Esophagus muscularis mucosa (tissue), 4 donors: ENCODE measurements around the gene LCN1.

ENCODE experiments used
- EP300 ChIP-seq: sonication (generic); formaldehyde crosslinking; IDR thresholded peaks from one replicate; pipeline ENCODE4 v1.6.1; 2017; ENCODE audit warnings: antibody characterized with exemption
- POLR2A ChIP-seq: fragments of 450-650 bp; IDR thresholded peaks from one replicate; pipeline ENCODE4 v1.6.1; 2017; ENCODE audit warnings: antibody characterized with exemption, moderate library complexity, mild to moderate bottlenecking, low read depth
- POLR2AphosphoS5 ChIP-seq, 2 donors: sonication (generic); formaldehyde crosslinking; IDR thresholded peaks; one replicate each; pipeline ENCODE4 v1.6.1; 2017; ENCODE audit warnings: antibody characterized with exemption in 2 of 2
- TF ChIP-seq, protein P1 (sequence below), 3 experiments: fragments of 200-600 bp in 2 of 3; fragments of 450-650 bp in 1 of 3; sonication (generic) in 2 of 3; IDR thresholded peaks; one replicate each; pipeline ENCODE4 v1.5.1; 2017 to 2019; ENCODE audit warnings: antibody characterized with exemption in 3 of 3, mild to moderate bottlenecking in 2 of 3, moderate library complexity in 1 of 3

GRCh38 chr9:135521608-135522095, 412 bp downstream of the LCN1 start:
- TF ChIP-seq POLR2AphosphoS5 (IDR thresholded peaks at IDR 0.05) (no peak), EP300 (no peak), POLR2A (no peak)
- TF ChIP-seq, protein P1, sequence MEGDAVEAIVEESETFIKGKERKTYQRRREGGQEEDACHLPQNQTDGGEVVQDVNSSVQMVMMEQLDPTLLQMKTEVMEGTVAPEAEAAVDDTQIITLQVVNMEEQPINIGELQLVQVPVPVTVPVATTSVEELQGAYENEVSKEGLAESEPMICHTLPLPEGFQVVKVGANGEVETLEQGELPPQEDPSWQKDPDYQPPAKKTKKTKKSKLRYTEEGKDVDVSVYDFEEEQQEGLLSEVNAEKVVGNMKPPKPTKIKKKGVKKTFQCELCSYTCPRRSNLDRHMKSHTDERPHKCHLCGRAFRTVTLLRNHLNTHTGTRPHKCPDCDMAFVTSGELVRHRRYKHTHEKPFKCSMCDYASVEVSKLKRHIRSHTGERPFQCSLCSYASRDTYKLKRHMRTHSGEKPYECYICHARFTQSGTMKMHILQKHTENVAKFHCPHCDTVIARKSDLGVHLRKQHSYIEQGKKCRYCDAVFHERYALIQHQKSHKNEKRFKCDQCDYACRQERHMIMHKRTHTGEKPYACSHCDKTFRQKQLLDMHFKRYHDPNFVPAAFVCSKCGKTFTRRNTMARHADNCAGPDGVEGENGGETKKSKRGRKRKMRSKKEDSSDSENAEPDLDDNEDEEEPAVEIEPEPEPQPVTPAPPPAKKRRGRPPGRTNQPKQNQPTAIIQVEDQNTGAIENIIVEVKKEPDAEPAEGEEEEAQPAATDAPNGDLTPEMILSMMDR (IDR thresholded peaks at IDR 0.05): no peak
